A673 (cell line): ENCODE measurements around the gene FAM20B. TPM values are rescaled to one million over a fixed set of nuclear protein-coding genes. Genes with fewer than 3 reads are reported as not detected.

Experiments used
- BruUV-seq: library from RNA; stranded (reverse); fragments of 400-500 nt; replicated peaks from 2 replicates; lab custom pipeline; 2021; lab: Mats Ljungman, UMichigan
- CTCF ChIA-PET: fragments of 300-600 bp; sonication (Branson Sonifier 250); formaldehyde crosslinking; loops from one replicate; lab custom pipeline; 2022; ENCODE audit warnings: antibody characterized with exemption; lab: Charles Lee
- POLR2A ChIA-PET: fragments of 300-600 bp; sonication (Branson Sonifier 250); formaldehyde crosslinking; loops from one replicate; lab custom pipeline; 2022; ENCODE audit warnings: antibody characterized with exemption; ENCODE audit not compliant: low non-redundant PET; lab: Charles Lee
- DNase-seq: peaks from one replicate; pipeline ENCODE4 v3.0.0-alpha.2; 2015; ENCODE audit warnings: low spot score
- H3K27ac ChIP-seq: fragments of 200-600 bp; sonication (generic); 2 replicates; pipeline ENCODE4 v1.5.1; 2016; ENCODE audit warnings: mixed run types, low read depth, mild to moderate bottlenecking, mixed read lengths, antibody characterized with exemption, low read length; ENCODE audit not compliant: poor library complexity, severe bottlenecking
- H3K27me3 ChIP-seq: fragments of 200-600 bp; sonication (generic); replicated peaks from 2 replicates; pipeline ENCODE4 v1.6.1; 2017; ENCODE audit warnings: mixed run types, low read depth, mild to moderate bottlenecking, mixed read lengths, antibody characterized with exemption, low read length; ENCODE audit not compliant: insufficient read depth, poor library complexity
- H3K36me3 ChIP-seq: fragments of 200-600 bp; sonication (generic); 2 replicates; pipeline ENCODE4 v1.6.1; 2016; ENCODE audit warnings: mixed run types, mild to moderate bottlenecking, mixed read lengths, antibody characterized with exemption, low read length; ENCODE audit not compliant: insufficient read depth, poor library complexity, severe bottlenecking
- H3K4me1 ChIP-seq: fragments of 200-600 bp; sonication (generic); 2 replicates; pipeline ENCODE4 v1.6.1; 2017; ENCODE audit warnings: mixed run types, mild to moderate bottlenecking, mixed read lengths, antibody characterized with exemption, low read length; ENCODE audit not compliant: insufficient read depth, poor library complexity, severe bottlenecking
- H3K4me3 ChIP-seq: fragments of 200-600 bp; sonication (generic); 2 replicates; pipeline ENCODE4 v1.5.1; 2016; ENCODE audit warnings: low read depth, mixed run types, mild to moderate bottlenecking, mixed read lengths, low read length; ENCODE audit not compliant: poor library complexity, severe bottlenecking
- H3K9me3 ChIP-seq: fragments of 200-600 bp; sonication (generic); 2 replicates; pipeline ENCODE4 v1.6.1; 2016; ENCODE audit warnings: mixed run types, low read depth, mild to moderate bottlenecking, mixed read lengths, antibody characterized with exemption, low read length; ENCODE audit not compliant: poor library complexity, severe bottlenecking
- CTCF ChIP-seq: fragments of 300-800, 200-600 bp; sonication (generic); conservative IDR thresholded peaks from 2 replicates; pipeline ENCODE4 v1.5.1; 2017; ENCODE audit warnings: low read depth, mild to moderate bottlenecking, antibody characterized with exemption, low read length, moderate library complexity, mixed read lengths
- EZH2 ChIP-seq: fragments of 200-600 bp; sonication (generic); IDR thresholded peaks from 2 replicates; pipeline ENCODE4 v1.6.1; 2017; ENCODE audit warnings: borderline replicate concordance, low read depth, mild to moderate bottlenecking, mixed read lengths, antibody characterized with exemption, low read length; ENCODE audit not compliant: poor library complexity, severe bottlenecking
- intact Hi-C: fragments of 100-400 bp; cut with micrococcal nuclease; formaldehyde crosslinking; loops from one replicate; pipeline ENCODE4 v1.10.0; 2022; ENCODE audit not compliant: unreplicated experiment
- total RNA-seq: library from RNA; stranded (reverse); gene quantifications from 2 replicates; pipeline ENCODE4 v1.2.3, GENCODE V29; 2021

FAM20B gene
- total RNA-seq, 1 experiment from 2014 or later = 43.3 TPM

- no TSS peak for BruUV-seq
- H3K27me3 ChIP-seq = no peaks in the 10 kb centered on the region
- POLR2A ChIA-PET = no interaction called here
- peaks cover 29% of the 10 kb centered on the region for H3K36me3 ChIP-seq
- CTCF ChIA-PET = no interaction called here
- H3K9me3 ChIP-seq = no peaks in the 10 kb centered on the region
- intact Hi-C loops = no loop called here
- TF ChIP-seq EZH2 = no peak
- no peak for TF ChIP-seq CTCF
- H3K4me3 ChIP-seq = no peak overlapping the region
- no peak overlapping the region for H3K27ac ChIP-seq
- H3K4me1 ChIP-seq = no peaks in the 10 kb centered on the region
- no peak for DNase-seq
These were observed 89.5 kb downstream of the FAM20B start for GRCh38 chr1:179115181-179115580.

- intact Hi-C loops = no loop called here
- peaks cover 26% of the 10 kb centered on the region for H3K36me3 ChIP-seq
- TF ChIP-seq CTCF (no peak), EZH2 (no peak)
- no peak overlapping the region for H3K27ac ChIP-seq
- H3K27me3 ChIP-seq = no peaks in the 10 kb centered on the region
- ChIA-PET POLR2A (no interaction called here), CTCF (interaction anchor here (0.7 kb wide), 1 partner anchor 19 kb away, joined by 6 read pairs; no protein-coding TSS in a partner anchor)
- no peak overlapping the region for H3K4me3 ChIP-seq
- BruUV-seq = no TSS peak
- no peaks in the 10 kb centered on the region for H3K9me3 ChIP-seq
- no peaks in the 10 kb centered on the region for H3K4me1 ChIP-seq
- no peak for DNase-seq
These were observed 93.8 kb downstream of the FAM20B start for GRCh38 chr1:179119513-179119912.

GRCh38 chr1:179120736-179121135 lies 95.0 kb downstream of the FAM20B start:
- no peak for TF ChIP-seq CTCF
- no peak for TF ChIP-seq EZH2
- DNase-seq = no peak
- H3K4me1 ChIP-seq = no peaks in the 10 kb centered on the region
- CTCF ChIA-PET = interaction anchor here (1.2 kb wide), 1 partner anchor 55 kb away, joined by 4 read pairs; no protein-coding TSS in a partner anchor
- POLR2A ChIA-PET = no interaction called here
- H3K27ac ChIP-seq = no peak overlapping the region
- no peaks in the 10 kb centered on the region for H3K9me3 ChIP-seq
- peaks cover 26% of the 10 kb centered on the region for H3K36me3 ChIP-seq
- BruUV-seq = no TSS peak
- H3K27me3 ChIP-seq = no peaks in the 10 kb centered on the region
- no peak overlapping the region for H3K4me3 ChIP-seq
- intact Hi-C loops = loop anchor here (2.0 to 5.0 kb wide), 3 partner anchors 74 to 247 kb away; partner anchors contain the start of genes AXDND1 and SOAT1
